IMR-90 (cell line): ENCODE data around the gene TVP23A. TPM values are rescaled to one million over a fixed set of nuclear protein-coding genes. Genes with fewer than 3 reads are reported as not detected.

Source experiments
- ATAC-seq: fragments of 200-7000 bp; cut with Tn5 transposase; 2 replicates; pipeline ENCODE4 v1.9.1; 2020; ENCODE audit warnings: low read depth, mild to moderate bottlenecking, moderate library complexity
- BruUV-seq: library from RNA; stranded (reverse); fragments of 400-500 nt; replicated peaks from 2 replicates; lab custom pipeline; 2021; lab: Mats Ljungman, UMichigan
- CTCF ChIA-PET: fragments of 300-600 bp; formaldehyde crosslinking; extraction: SDS; loops from one replicate; lab custom pipeline; 2021; ENCODE audit warnings: antibody characterized with exemption; lab: Yijun Ruan, JAX
- POLR2A ChIA-PET: fragments of 300-600 bp; sonication (Branson Sonifier 250); formaldehyde crosslinking; loops from one replicate; lab custom pipeline; 2022; ENCODE audit warnings: antibody characterized with exemption; ENCODE audit not compliant: unreplicated experiment; lab: Charles Lee
- DNase-seq: peaks from one replicate; pipeline ENCODE4 v3.0.0; 2013
- H2AFZ ChIP-seq: replicated peaks from 2 replicates; pipeline ENCODE3; 2013; ENCODE audit warnings: low read length, mild to moderate bottlenecking; ENCODE audit not compliant: poor library complexity
- H2AK5ac ChIP-seq: 2 replicates; pipeline ENCODE4 v1.6.1; 2013; ENCODE audit warnings: low read depth, low read length, inconsistent platforms
- H2AK9ac ChIP-seq: replicated peaks from 2 replicates; pipeline ENCODE3; 2013; ENCODE audit warnings: mild to moderate bottlenecking, low read depth, low read length, moderate library complexity; ENCODE audit not compliant: poor library complexity
- H2BK120ac ChIP-seq: 2 replicates; pipeline ENCODE4 v1.6.1; 2013; ENCODE audit warnings: low read depth, low read length, inconsistent platforms
- H2BK15ac ChIP-seq: 3 replicates; pipeline ENCODE4 v1.6.1; 2013; ENCODE audit warnings: low read depth, low read length, inconsistent platforms
- H2BK20ac ChIP-seq: 2 replicates; pipeline ENCODE4 v1.6.1; 2013; ENCODE audit warnings: low read depth, mild to moderate bottlenecking, inconsistent platforms, low read length, moderate library complexity
- H2BK5ac ChIP-seq: 2 replicates; pipeline ENCODE4 v1.6.1; 2013; ENCODE audit warnings: mild to moderate bottlenecking, low read depth, low read length, inconsistent platforms; ENCODE audit not compliant: poor library complexity, severe bottlenecking
- H3K14ac ChIP-seq: replicated peaks from 2 replicates; pipeline ENCODE4 v1.6.1; 2013; ENCODE audit warnings: low read depth, low read length, inconsistent platforms
- H3K18ac ChIP-seq: 2 replicates; pipeline ENCODE4 v1.6.1; 2013; ENCODE audit warnings: low read depth, low read length, control low read depth
- H3K23ac ChIP-seq: 2 replicates; pipeline ENCODE4 v1.6.1; 2013; ENCODE audit warnings: low read depth, low read length, inconsistent platforms
- H3K27ac ChIP-seq: 2 replicates; pipeline ENCODE4 v1.5.1; 2013; ENCODE audit warnings: mild to moderate bottlenecking, control low read depth, low read length; ENCODE audit not compliant: insufficient read depth
- H3K27me3 ChIP-seq: 2 replicates; pipeline ENCODE4 v1.6.1; 2013; ENCODE audit warnings: low read length; ENCODE audit not compliant: control insufficient read depth, insufficient read depth
- H3K36me3 ChIP-seq: 2 replicates; pipeline ENCODE4 v1.6.1; 2013; ENCODE audit warnings: low read length, mixed read lengths; ENCODE audit not compliant: control insufficient read depth, insufficient read depth
- H3K4ac ChIP-seq: 2 replicates; pipeline ENCODE4 v1.6.1; 2013; ENCODE audit warnings: low read depth, low read length, inconsistent platforms
- H3K4me1 ChIP-seq: 2 replicates; pipeline ENCODE4 v1.6.1; 2013; ENCODE audit warnings: low read length, mixed read lengths; ENCODE audit not compliant: control insufficient read depth, insufficient read depth
- H3K4me2 ChIP-seq: 2 replicates; pipeline ENCODE4 v1.6.1; 2013; ENCODE audit warnings: low read depth, mild to moderate bottlenecking, control low read depth, low read length, moderate library complexity
- H3K4me3 ChIP-seq: 2 replicates; pipeline ENCODE4 v1.5.1; 2013; ENCODE audit warnings: low read depth, mild to moderate bottlenecking, control low read depth, low read length, moderate library complexity; ENCODE audit not compliant: insufficient read depth
- H3K56ac ChIP-seq: 2 replicates; pipeline ENCODE4 v1.6.1; 2013; ENCODE audit warnings: low read length, inconsistent platforms; ENCODE audit not compliant: insufficient read depth; ENCODE audit errors: extremely low read depth
- H3K79me1 ChIP-seq, 2 experiments: 2 replicates each; pipeline ENCODE4 v1.6.1; 2013; ENCODE audit warnings: low read length in 2 of 2, inconsistent platforms in 1 of 2, low read depth in 1 of 2
- H3K9ac ChIP-seq: 2 replicates; pipeline ENCODE4 v1.6.1; 2013; ENCODE audit warnings: low read depth, low read length, control low read depth
- H3K9me1 ChIP-seq: 2 replicates; pipeline ENCODE4 v1.6.1; 2013; ENCODE audit warnings: low read length, inconsistent platforms; ENCODE audit not compliant: insufficient read depth
- H3K9me3 ChIP-seq: 2 replicates; pipeline ENCODE4 v1.6.1; 2013; ENCODE audit warnings: low read length; ENCODE audit not compliant: control insufficient read depth, insufficient read depth
- H4K20me1 ChIP-seq: 2 replicates; pipeline ENCODE4 v1.6.1; 2013; ENCODE audit warnings: low read length, inconsistent platforms; ENCODE audit not compliant: insufficient read depth
- H4K5ac ChIP-seq: 2 replicates; pipeline ENCODE4 v1.6.1; 2013; ENCODE audit warnings: mild to moderate bottlenecking, low read depth, low read length, control low read depth
- H4K8ac ChIP-seq, 2 experiments: 2 replicates each; pipeline ENCODE4 v1.6.1; 2013; ENCODE audit warnings: low read depth in 2 of 2, low read length in 2 of 2, control low read depth in 1 of 2, inconsistent platforms in 1 of 2
- H4K91ac ChIP-seq: 2 replicates; pipeline ENCODE4 v1.6.1; 2013; ENCODE audit warnings: low read depth, low read length, inconsistent platforms; ENCODE audit not compliant: insufficient read depth
- CEBPB ChIP-seq: IDR thresholded peaks from 2 replicates; pipeline ENCODE4 v1.6.1; 2012; ENCODE audit warnings: low read depth, low read length, improper control_type of control experiment
- MAFK ChIP-seq: IDR thresholded peaks from 2 replicates; pipeline ENCODE4 v1.6.1; 2012; ENCODE audit warnings: low read depth, low read length, improper control_type of control experiment
- MAZ ChIP-seq: IDR thresholded peaks from 2 replicates; pipeline ENCODE4 v1.6.1; 2012; ENCODE audit warnings: low read depth, mild to moderate bottlenecking, low read length, improper control_type of control experiment, moderate library complexity, borderline replicate concordance
- MXI1 ChIP-seq: IDR thresholded peaks from 2 replicates; pipeline ENCODE4 v1.6.1; 2012; ENCODE audit warnings: low read depth, mild to moderate bottlenecking, low read length, moderate library complexity, borderline replicate concordance
- RCOR1 ChIP-seq: IDR thresholded peaks from 2 replicates; pipeline ENCODE4 v1.6.1; 2012; ENCODE audit warnings: mild to moderate bottlenecking, low read length, improper control_type of control experiment; ENCODE audit not compliant: insufficient replicate concordance
- RFX5 ChIP-seq: IDR thresholded peaks from 2 replicates; pipeline ENCODE4 v1.8.0; 2012; ENCODE audit warnings: low read depth, mild to moderate bottlenecking, low read length, moderate library complexity
- SMC3 ChIP-seq: fragments of 150-350 bp; IDR thresholded peaks from 2 replicates; pipeline ENCODE4 v1.6.1; 2016; ENCODE audit warnings: low read depth, mild to moderate bottlenecking, antibody characterized with exemption, low read length, moderate library complexity
- WGBS, 2 experiments: methylation state at CpG; one replicate each; pipeline versions ENCODE4 v1.1.5 to v1.1.7; 2013; ENCODE audit warnings: missing lambda C conversion rate in 2 of 2; ENCODE audit not compliant: insufficient read length in 1 of 2; ENCODE audit errors: extremely low coverage in 2 of 2; 5-methylcytosine and 5-hydroxymethylcytosine counted together
- dilution Hi-C: fragments of 300-500 bp; cut with HindIII; formaldehyde crosslinking; loops from one replicate; pipeline ENCODE4 v1.14.3; 2018; ENCODE audit warnings: low sequenced_read_pairs; ENCODE audit not compliant: unreplicated experiment
- in situ Hi-C: fragments of 300-500 bp; cut with MboI; formaldehyde crosslinking; loops from 3 replicates; pipeline ENCODE4 v1.14.3; 2019; ENCODE audit warnings: low sequenced_read_pairs, inconsistent platforms, mixed read lengths
- intact Hi-C: fragments of 100-400 bp; cut with micrococcal nuclease; formaldehyde crosslinking; loops from 2 replicates; pipeline ENCODE4 v1.10.0; 2022
- polyA plus RNA-seq, 3 experiments: library from polyadenylated mRNA; depleted of rRNA; stranded (reverse); fragments of >200 nt; gene quantifications; 2 replicates each; pipeline ENCODE4 v1.2.3, GENCODE V29; 2012; ENCODE audit warnings: low replicate concordance in 1 of 3
- total RNA-seq: library from RNA; depleted of rRNA; stranded (reverse); fragments of >200 nt; gene quantifications from 2 replicates; pipeline ENCODE4 v1.2.3, GENCODE V29; 2012
- TF ChIP-seq, protein P1 (sequence below): fragments of 150-350 bp; IDR thresholded peaks from 2 replicates; pipeline ENCODE4 v1.6.1; 2016; ENCODE audit warnings: low read depth, mild to moderate bottlenecking, low read length, moderate library complexity, borderline replicate concordance

TVP23A gene
- total and polyA plus RNA-seq, 2 of the 4 experiments (the other 2 are of a cell fraction), result not detected

DNA sequence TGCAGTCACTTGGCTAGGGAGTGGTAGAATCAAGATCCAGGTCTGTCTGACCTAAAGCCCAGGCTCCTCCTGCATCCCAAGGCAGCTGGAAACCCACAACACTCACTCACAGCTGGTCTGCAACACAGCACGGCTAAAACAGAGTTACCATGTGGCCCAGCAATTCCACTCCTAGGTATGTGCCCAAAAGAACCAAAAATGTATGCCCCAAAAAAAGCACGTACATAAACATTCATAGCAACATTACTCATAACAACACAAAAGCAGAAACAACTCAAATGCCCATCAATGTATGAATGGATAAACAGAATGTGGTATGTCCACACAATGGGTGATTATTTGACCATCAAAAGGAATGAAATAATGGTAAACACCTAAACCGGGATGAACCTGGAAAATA, 8.9 kb downstream of the TVP23A start:
- in situ Hi-C loops, result no loop called here
- no peak for ATAC-seq
- POLR2A ChIA-PET, result no interaction called here

More for the DNA sequence above, 8.9 kb downstream of the TVP23A start:
- dilution Hi-C loops, result no loop called here
- no TSS peak for BruUV-seq
- H3K18ac ChIP-seq, result no peak overlapping the region
- H3K4ac ChIP-seq, result no peak overlapping the region
- H3K9ac ChIP-seq, result no peak overlapping the region
- no peaks in the 10 kb centered on the region for H4K20me1 ChIP-seq
- H4K5ac ChIP-seq, result no peak overlapping the region
- no peak overlapping the region for H4K91ac ChIP-seq
- no peak overlapping the region for H2AK5ac ChIP-seq
- no peaks in the 10 kb centered on the region for H3K9me1 ChIP-seq
- H2AFZ ChIP-seq, result no peak overlapping the region
- H3K79me1 ChIP-seq, result no peaks in the 10 kb centered on the region
- no peaks in the 10 kb centered on the region for H3K4me1 ChIP-seq
- no peak overlapping the region for H3K56ac ChIP-seq
- H3K27me3 ChIP-seq, result peaks cover 11% of the 10 kb centered on the region
- intact Hi-C loops, result no loop called here
- TF ChIP-seq RCOR1 (no peak), RFX5 (no peak), MXI1 (no peak), SMC3 (no peak), CEBPB (no peak), MAZ (no peak), MAFK (no peak)
- TF ChIP-seq, protein P1, sequence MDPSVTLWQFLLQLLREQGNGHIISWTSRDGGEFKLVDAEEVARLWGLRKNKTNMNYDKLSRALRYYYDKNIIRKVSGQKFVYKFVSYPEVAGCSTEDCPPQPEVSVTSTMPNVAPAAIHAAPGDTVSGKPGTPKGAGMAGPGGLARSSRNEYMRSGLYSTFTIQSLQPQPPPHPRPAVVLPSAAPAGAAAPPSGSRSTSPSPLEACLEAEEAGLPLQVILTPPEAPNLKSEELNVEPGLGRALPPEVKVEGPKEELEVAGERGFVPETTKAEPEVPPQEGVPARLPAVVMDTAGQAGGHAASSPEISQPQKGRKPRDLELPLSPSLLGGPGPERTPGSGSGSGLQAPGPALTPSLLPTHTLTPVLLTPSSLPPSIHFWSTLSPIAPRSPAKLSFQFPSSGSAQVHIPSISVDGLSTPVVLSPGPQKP, result no peak
- H2BK15ac ChIP-seq, result no peak overlapping the region
- H3K36me3 ChIP-seq, result no peaks in the 10 kb centered on the region
- no peak overlapping the region for H2BK5ac ChIP-seq
- no peak overlapping the region for H4K8ac ChIP-seq
- no peak overlapping the region for H3K4me2 ChIP-seq
- WGBS, 2 experiments, result 80% methylated on average over 1 of the region's 3 CpGs; no CpG with 5 or more reads in 1 of the 2 experiments
- H3K9me3 ChIP-seq, result no peaks in the 10 kb centered on the region
- no peak overlapping the region for H3K23ac ChIP-seq
- H3K14ac ChIP-seq, result no peak overlapping the region
- CTCF ChIA-PET, result no interaction called here
- no peak overlapping the region for H2AK9ac ChIP-seq
- H3K27ac ChIP-seq, result no peak overlapping the region
- no peak overlapping the region for H2BK120ac ChIP-seq
- no peak for DNase-seq
- H3K4me3 ChIP-seq, result no peak overlapping the region
- no peak overlapping the region for H2BK20ac ChIP-seq
